IPS-20b (cell line): Measurements from ENCODE around the gene MTNR1A.
"Not testable (repeated sequence)": the region's sequence is repeated elsewhere in the genome, so short reads cannot be mapped to it uniquely, and the experiment has no call there.

Experiments used
- H3K27ac ChIP-seq: one replicate; pipeline ENCODE4 v1.5.1; 2013; ENCODE audit warnings: low read length
- H3K27me3 ChIP-seq: 2 replicates; pipeline ENCODE4 v1.6.1; 2013; ENCODE audit warnings: mild to moderate bottlenecking, low read length, inconsistent platforms; ENCODE audit not compliant: insufficient read depth
- H3K36me3 ChIP-seq: 2 replicates; pipeline ENCODE4 v1.6.1; 2013; ENCODE audit warnings: low read depth, mild to moderate bottlenecking, inconsistent platforms, low read length, moderate library complexity; ENCODE audit not compliant: insufficient read depth
- H3K4me1 ChIP-seq: 2 replicates; pipeline ENCODE4 v1.6.1; 2013; ENCODE audit warnings: mild to moderate bottlenecking, control low read depth, inconsistent platforms, low read length, moderate library complexity; ENCODE audit not compliant: insufficient read depth
- H3K4me3 ChIP-seq: 2 replicates; pipeline ENCODE4 v1.5.1; 2013; ENCODE audit warnings: mild to moderate bottlenecking, low read length, inconsistent platforms
- H3K9ac ChIP-seq: 2 replicates; pipeline ENCODE4 v1.6.1; 2013; ENCODE audit warnings: low read depth, mild to moderate bottlenecking, inconsistent platforms, low read length, moderate library complexity
- H3K9me3 ChIP-seq: 2 replicates; pipeline ENCODE4 v1.6.1; 2013; ENCODE audit warnings: mild to moderate bottlenecking, low read depth, low read length, inconsistent platforms; ENCODE audit not compliant: insufficient read depth

MTNR1A gene

DNA sequence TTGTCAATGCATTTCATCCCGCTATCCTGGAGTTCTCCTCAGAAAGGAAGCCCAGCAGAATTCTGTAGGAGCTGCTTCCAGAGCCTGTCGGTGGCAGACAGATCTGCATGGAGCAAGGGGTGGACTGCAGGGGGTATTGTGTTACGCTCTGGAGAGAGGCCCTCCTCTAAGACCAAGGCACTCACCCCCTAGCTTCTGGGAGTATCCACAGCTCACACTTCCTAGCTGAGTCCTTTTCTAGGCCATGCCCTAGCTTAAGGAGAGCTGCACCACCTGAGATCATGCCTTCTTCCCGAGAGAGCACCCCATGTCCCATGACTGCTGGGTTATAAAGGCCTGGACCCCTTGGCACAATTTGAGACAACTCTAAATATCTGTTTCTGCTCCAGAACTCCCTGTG, 39.1 kb downstream of the MTNR1A start:
- Histone ChIP-seq H3K9me3 (no peaks in the 10 kb centered on the region), H3K9ac (no peak overlapping the region), H3K4me1 (no peaks in the 10 kb centered on the region), H3K4me3 (no peak overlapping the region), H3K27ac (no peak overlapping the region), H3K27me3 (no peaks in the 10 kb centered on the region), H3K36me3 (no peaks in the 10 kb centered on the region)

DNA sequence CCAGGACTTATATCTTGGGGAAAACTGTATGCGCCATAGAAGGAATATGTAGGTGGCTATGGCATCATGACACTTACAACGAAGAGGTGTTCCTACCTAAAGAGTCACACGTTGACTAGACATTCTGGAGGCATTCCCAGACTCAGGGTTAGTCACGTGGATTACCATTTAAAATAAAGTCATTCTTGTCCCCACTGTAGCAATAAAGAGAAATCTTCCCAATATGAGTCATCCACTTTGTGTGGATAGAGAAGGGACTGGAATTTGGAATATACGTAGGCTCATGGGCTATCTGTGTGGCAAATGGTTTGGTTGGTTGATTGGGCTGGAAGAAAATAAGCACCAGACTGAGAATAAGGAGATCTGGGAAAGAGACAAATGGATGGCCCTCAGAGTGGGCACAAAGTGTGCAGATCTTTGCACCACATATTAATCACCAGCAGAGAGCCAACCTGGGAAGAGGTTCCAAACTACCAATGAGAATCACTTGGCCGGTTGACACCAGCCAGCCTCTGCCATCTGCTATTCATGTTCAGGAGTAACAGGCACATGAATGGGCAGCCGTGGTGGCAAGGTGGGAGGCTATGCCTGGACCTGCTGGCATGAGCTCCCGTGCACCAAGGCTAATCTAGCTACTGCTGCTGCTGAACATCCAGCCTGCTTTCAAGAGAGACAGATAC, 41.0 kb downstream of the MTNR1A start:
- Histone ChIP-seq H3K4me1 (no peaks in the 10 kb centered on the region), H3K27me3 (no peaks in the 10 kb centered on the region)

DNA sequence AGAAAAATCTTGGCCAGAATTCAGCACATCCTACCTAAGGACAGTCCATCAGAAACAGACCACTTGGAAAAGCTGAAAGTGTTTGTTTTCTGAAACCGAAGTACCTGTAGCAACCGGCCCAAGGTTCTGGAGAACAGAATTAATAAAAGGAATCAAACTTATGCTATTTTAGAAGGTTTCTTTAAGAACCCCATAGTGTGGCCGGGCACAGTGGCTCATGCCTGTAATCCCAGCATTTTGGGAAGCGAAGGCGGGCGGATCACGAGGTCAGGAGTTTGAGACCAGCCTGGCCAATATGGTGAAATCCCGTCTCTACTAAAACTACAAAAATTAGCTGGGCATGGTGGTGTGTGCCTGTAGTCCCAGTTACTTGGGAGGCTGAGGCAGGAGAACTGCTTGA, 50.6 kb downstream of the MTNR1A start:
- not testable (repeated sequence) for H3K9ac ChIP-seq, H3K36me3 ChIP-seq, H3K4me1 ChIP-seq, H3K27me3 ChIP-seq, H3K4me3 ChIP-seq, H3K27ac ChIP-seq, H3K9me3 ChIP-seq

More for the DNA sequence above, 41.0 kb downstream of the MTNR1A start:
- Histone ChIP-seq H3K27ac (no peak overlapping the region), H3K36me3 (no peaks in the 10 kb centered on the region), H3K9me3 (peaks cover 7% of the 10 kb centered on the region; the same call in 1 of the 2 replicates), H3K9ac (no peak overlapping the region), H3K4me3 (no peak overlapping the region)

DNA sequence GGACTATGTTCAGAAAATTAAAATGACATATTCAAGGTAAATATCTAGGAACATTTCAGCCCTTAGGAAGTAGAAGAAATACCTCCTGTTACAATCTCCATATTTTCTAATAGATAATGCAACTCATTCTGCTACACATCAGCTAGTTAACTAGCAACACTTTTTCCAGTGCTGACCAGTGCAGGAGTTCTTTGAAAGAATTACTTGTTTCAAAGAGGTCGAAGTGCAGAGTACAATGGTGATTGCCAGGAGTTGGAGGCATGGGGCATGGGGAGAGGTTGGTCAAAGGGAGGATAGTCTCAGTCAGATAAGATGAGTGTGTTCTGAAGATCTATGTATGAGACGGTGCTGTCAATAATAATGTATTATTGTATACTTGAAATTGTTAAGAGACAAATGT, 53.1 kb downstream of the MTNR1A start:
- no peaks in the 10 kb centered on the region for H3K36me3 ChIP-seq
- H3K4me1 ChIP-seq, result no peaks in the 10 kb centered on the region
- no peak overlapping the region for H3K9ac ChIP-seq
- no peaks in the 10 kb centered on the region for H3K9me3 ChIP-seq
- no peaks in the 10 kb centered on the region for H3K27me3 ChIP-seq
- no peak overlapping the region for H3K4me3 ChIP-seq
- no peak overlapping the region for H3K27ac ChIP-seq

DNA sequence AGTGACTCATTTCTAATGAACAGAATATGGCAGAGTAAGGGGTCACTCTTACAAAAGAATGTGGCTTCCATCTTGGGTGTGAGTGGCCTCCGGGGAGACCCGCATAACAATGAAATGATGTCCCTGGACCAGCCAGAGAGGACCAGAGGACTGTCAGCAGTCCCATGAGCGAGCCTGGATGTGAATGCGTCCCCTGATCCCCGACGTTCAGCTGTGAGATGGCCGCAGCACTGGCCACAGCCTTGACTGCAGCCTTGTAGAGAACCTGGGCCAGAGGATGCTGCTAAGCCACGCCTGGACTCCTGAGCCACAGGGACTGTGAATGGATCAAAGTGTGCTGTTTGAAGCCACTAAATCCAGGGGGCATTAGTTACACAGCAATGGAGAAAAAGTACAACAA, 53.8 kb downstream of the MTNR1A start:
- H3K4me3 ChIP-seq, result no peak overlapping the region
- H3K27ac ChIP-seq, result no peak overlapping the region
- no peaks in the 10 kb centered on the region for H3K27me3 ChIP-seq
- H3K36me3 ChIP-seq, result no peaks in the 10 kb centered on the region
- H3K9ac ChIP-seq, result no peak overlapping the region
- H3K9me3 ChIP-seq, result no peaks in the 10 kb centered on the region
- H3K4me1 ChIP-seq, result no peaks in the 10 kb centered on the region

DNA sequence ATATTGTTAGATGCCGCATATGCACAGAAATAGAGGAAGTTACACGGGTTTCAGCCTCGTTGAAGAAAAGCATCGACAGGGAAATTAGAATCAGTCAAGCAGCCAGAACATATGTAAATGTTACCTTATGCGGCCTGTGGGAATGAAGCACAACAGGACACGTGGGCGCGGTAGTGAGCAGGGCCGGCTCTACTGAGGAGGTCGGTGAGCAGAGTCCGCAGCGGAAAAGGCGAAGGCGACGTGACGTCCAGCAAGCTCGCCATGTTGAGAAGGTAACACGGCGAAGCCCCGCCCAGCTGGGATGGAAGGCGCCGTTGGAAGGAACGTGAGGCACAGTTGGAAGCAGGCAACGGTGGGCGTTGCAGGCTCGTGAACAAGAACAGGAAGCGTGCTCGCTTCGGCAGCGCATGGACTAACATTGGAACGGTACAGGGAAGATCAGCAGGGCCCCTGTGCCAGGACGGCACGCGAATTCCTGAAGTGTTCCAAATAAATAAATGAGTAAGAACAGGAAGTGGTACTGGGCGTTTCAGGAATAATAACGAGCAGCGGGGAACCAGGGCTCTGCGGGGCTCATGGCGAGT, 54.6 kb downstream of the MTNR1A start:
- Histone ChIP-seq H3K27ac (no peak overlapping the region), H3K27me3 (no peaks in the 10 kb centered on the region), H3K4me3 (no peak overlapping the region), H3K9ac (no peak overlapping the region), H3K9me3 (no peaks in the 10 kb centered on the region), H3K36me3 (no peaks in the 10 kb centered on the region), H3K4me1 (no peaks in the 10 kb centered on the region)

DNA sequence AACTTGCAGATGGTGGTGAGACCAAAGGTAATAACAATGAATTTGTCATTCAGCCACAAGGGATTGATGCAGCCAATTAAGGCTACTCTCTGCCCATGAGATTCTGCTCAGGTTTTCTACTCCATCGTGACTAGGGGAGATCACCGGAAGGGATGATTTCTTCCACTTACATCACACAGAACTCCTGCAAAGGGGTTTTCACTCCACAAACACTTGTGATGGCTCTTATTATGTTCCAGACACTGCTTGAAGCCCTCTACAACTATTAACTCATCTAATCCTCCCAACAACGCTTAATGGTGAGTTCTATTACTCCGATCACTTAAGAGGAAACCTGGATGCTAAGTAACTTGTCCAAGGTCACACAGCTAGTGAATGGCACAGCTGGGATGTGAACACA, 55.9 kb downstream of the MTNR1A start:
- H3K4me1 ChIP-seq, result no peaks in the 10 kb centered on the region
- H3K4me3 ChIP-seq, result no peak overlapping the region
- no peaks in the 10 kb centered on the region for H3K27me3 ChIP-seq

DNA sequence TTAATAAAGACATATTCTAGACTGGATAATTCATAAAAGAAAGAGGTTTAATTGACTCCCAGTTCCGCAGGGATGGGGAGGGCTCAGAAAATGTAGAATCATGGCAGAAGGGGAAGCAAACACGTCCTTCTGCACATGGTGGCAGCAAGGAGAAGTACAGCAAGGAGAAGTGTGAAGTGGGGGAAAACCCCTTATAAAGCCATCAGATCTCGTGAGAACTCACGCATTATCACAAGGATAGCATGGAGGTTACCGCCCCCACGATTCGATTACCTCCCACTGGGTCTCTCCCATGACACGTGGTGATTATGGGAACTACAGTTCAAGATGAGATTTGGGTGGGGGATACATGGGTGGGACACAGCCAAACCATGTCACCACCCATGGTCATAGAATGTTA, 58.3 kb downstream of the MTNR1A start:
- Histone ChIP-seq H3K27ac (no peak overlapping the region), H3K4me1 (no peaks in the 10 kb centered on the region), H3K9me3 (peaks cover 12% of the 10 kb centered on the region; the same call in 1 of the 2 replicates), H3K4me3 (no peak overlapping the region), H3K36me3 (no peaks in the 10 kb centered on the region), H3K27me3 (no peaks in the 10 kb centered on the region), H3K9ac (no peak overlapping the region)

More for the DNA sequence above, 55.9 kb downstream of the MTNR1A start:
- Histone ChIP-seq H3K9me3 (peaks cover 2% of the 10 kb centered on the region; the same call in 1 of the 2 replicates), H3K36me3 (no peaks in the 10 kb centered on the region), H3K9ac (no peak overlapping the region), H3K27ac (no peak overlapping the region)

DNA sequence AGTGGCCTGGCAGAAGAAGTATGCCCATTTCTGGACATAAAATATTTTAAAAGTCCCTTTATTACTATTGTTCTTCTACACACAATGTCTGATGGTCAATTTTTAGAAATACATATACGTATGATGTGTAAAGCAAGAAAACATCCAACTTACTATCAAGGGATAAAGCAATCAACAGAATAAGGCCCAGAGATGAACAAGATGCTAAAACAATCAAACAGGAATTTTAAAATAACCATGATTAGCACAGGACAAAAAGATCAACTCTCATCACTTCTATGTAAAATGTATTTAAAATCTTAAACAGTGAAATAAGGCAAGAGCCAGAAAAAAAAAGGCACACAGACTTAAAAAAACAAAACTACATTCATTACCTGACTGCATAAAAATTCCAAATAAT, 60.9 kb downstream of the MTNR1A start:
- Histone ChIP-seq H3K4me3 (no peak overlapping the region), H3K36me3 (no peaks in the 10 kb centered on the region), H3K9me3 (peaks cover 18% of the 10 kb centered on the region; the same call in 1 of the 2 replicates), H3K27ac (no peak overlapping the region), H3K9ac (no peak overlapping the region), H3K27me3 (no peaks in the 10 kb centered on the region), H3K4me1 (no peaks in the 10 kb centered on the region)

DNA sequence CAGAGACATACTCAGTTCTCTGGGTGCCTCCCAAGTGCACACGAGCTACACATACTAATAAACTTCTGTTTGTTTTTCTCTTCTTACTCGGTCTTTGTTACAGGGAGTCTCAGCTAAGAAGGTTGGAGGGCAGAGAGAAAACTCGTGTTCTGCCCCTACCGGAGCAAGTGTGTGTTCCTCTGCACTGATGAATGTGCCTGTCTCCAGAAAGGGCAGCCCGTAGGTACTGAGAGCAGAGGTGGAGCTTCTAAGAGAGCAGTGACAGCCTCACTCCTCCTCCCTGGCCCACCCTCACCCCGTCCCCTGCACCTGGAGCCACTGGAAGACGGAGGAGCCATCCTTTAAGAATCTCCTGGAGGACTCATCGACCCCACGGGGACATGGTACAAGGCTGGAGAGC, 67.6 kb downstream of the MTNR1A start:
- no peak overlapping the region for H3K9ac ChIP-seq
- H3K9me3 ChIP-seq, result peaks cover 12% of the 10 kb centered on the region; the same call in 1 of the 2 replicates
- no peak overlapping the region for H3K4me3 ChIP-seq
- peaks cover 4% of the 10 kb centered on the region; the same call in 1 of the 2 replicates for H3K4me1 ChIP-seq
- H3K36me3 ChIP-seq, result no peaks in the 10 kb centered on the region
- H3K27ac ChIP-seq, result no peak overlapping the region
- H3K27me3 ChIP-seq, result peaks cover 10% of the 10 kb centered on the region; the same call in 1 of the 2 replicates

DNA sequence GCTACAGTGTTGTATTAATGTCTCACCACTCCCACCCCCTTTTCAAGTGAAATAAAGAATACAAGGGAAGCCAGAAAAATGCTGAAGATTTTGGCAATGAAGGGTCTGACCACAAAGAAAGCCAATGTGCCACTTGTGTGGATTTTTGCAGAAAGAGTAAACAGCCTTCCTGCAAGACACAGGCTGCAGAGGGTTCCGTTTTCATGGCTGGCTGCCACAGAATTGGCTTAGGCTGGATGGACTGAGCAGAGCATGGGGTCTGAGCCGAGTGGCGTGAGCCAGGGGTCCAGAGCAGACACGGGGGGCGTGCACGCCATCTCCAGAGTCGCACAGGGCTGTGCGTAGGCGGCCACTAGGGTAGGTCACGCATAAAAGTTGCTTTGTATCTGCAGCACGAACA, 69.2 kb downstream of the MTNR1A start:
- H3K27ac ChIP-seq, result no peak overlapping the region
- no peaks in the 10 kb centered on the region for H3K36me3 ChIP-seq
- H3K27me3 ChIP-seq, result peaks cover 10% of the 10 kb centered on the region; the same call in 1 of the 2 replicates
- peak overlapping the region; percentile 54; the same call in 1 of the 2 replicates for H3K4me3 ChIP-seq
- H3K9ac ChIP-seq, result no peak overlapping the region
- H3K4me1 ChIP-seq, result peaks cover 4% of the 10 kb centered on the region; the same call in 1 of the 2 replicates
- H3K9me3 ChIP-seq, result peaks cover 12% of the 10 kb centered on the region; the same call in 1 of the 2 replicates

DNA sequence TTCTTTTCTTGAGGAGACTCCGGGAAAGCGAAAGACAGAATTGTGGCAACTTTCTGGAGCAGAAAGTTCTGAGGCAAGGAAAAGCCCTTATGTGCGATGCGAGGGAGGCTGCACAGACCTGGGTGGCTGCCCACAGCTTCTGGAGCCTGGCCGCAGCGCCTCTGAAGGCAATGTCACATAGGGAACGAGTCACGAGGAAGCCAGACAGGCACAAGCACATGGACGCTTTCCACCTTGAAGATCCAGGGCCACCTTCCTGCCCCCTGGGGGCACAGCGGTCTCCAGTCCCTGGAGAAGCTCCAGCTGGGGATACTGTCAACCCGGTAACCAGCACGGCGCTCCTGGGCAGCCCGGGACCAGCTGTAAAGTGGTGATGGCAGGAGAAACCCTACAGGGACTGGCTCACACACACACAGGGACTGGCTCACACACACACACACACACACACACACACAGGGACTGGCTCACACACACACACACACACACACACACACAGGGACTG, 69.8 kb downstream of the MTNR1A start:
- peaks cover 10% of the 10 kb centered on the region; the same call in 1 of the 2 replicates for H3K27me3 ChIP-seq
- H3K4me1 ChIP-seq, result peaks cover 4% of the 10 kb centered on the region; the same call in 1 of the 2 replicates
- H3K27ac ChIP-seq, result no peak overlapping the region
- peak overlapping the region; percentile 54 for H3K4me3 ChIP-seq
- H3K36me3 ChIP-seq, result no peaks in the 10 kb centered on the region
- no peak overlapping the region for H3K9ac ChIP-seq
- peaks cover 12% of the 10 kb centered on the region; the same call in 1 of the 2 replicates for H3K9me3 ChIP-seq
